B cell (primary cell): ENCODE results near the gene RASGRF2. TPM values are rescaled to one million over a fixed set of nuclear protein-coding genes. Genes with fewer than 3 reads are reported as not detected.

Experiments
- ATAC-seq: fragments of 200-7000 bp; cut with Tn5 transposase; one replicate; pipeline ENCODE4 v1.10.0; 2021; ENCODE audit warnings: low read depth, mild to moderate bottlenecking, moderate number of reproducible peaks, moderate library complexity
- CTCF ChIA-PET: fragments of 350-600 bp; sonication (Branson Sonifier 250); formaldehyde crosslinking; loops from one replicate; lab custom pipeline; 2021; ENCODE audit warnings: antibody characterized with exemption, inconsistent platforms; lab: Charles Lee
- POLR2A ChIA-PET: fragments of 350-600 bp; sonication (Branson Sonifier 250); formaldehyde crosslinking; loops from one replicate; lab custom pipeline; 2021; ENCODE audit warnings: antibody characterized with exemption; lab: Charles Lee
- DNase-seq: peaks from one replicate; pipeline ENCODE4 v3.0.0; 2013
- H2AFZ ChIP-seq: 2 replicates; pipeline ENCODE4 v1.6.1; 2012; ENCODE audit warnings: mild to moderate bottlenecking, low read depth, low read length; ENCODE audit not compliant: insufficient read depth, poor library complexity, severe bottlenecking
- H3K27ac ChIP-seq, 2 donors: 1 replicate in 1 of 2; 2 replicates in 1 of 2; pipeline ENCODE4 v1.5.1; 2012 to 2013; ENCODE audit warnings: low read length in 2 of 2, mild to moderate bottlenecking in 2 of 2, moderate library complexity in 1 of 2
- H3K27me3 ChIP-seq, 4 experiments: fragments of 200-600 bp in 1 of 4; sonication (generic) in 1 of 4; replicated peaks in 1 of 4; 1 replicate in 2 of 4; 2 replicates in 2 of 4; pipeline versions ENCODE4 v1.6.1 to v1.7.0; 2013 to 2016; ENCODE audit warnings: low read length in 3 of 4, mild to moderate bottlenecking in 2 of 4, mixed read lengths in 1 of 4, moderate library complexity in 1 of 4; ENCODE audit not compliant: insufficient read depth in 4 of 4, control insufficient read depth in 3 of 4; ENCODE audit errors: control extremely low read depth in 1 of 4
- H3K36me3 ChIP-seq, 2 experiments: replicated peaks in 1 of 2; 1 replicate in 1 of 2; 2 replicates in 1 of 2; pipeline versions ENCODE4 v1.6.1 to v1.7.1; 2013; ENCODE audit warnings: low read length in 1 of 2; ENCODE audit not compliant: insufficient read depth in 2 of 2, control insufficient read depth in 1 of 2; ENCODE audit errors: control extremely low read depth in 1 of 2, extremely low read depth in 1 of 2
- H3K4me1 ChIP-seq, 2 donors: fragments of 200-600 bp in 1 of 2; sonication (generic) in 1 of 2; 1 replicate in 1 of 2; 2 replicates in 1 of 2; pipeline versions ENCODE4 v1.5.1 to v1.6.1; 2013 to 2017; ENCODE audit warnings: low read length in 2 of 2; ENCODE audit not compliant: control insufficient read depth in 2 of 2, insufficient read depth in 2 of 2
- H3K4me2 ChIP-seq: replicated peaks from 2 replicates; pipeline ENCODE3; 2012; ENCODE audit warnings: mild to moderate bottlenecking, low read depth, low read length; ENCODE audit not compliant: poor library complexity, severe bottlenecking
- H3K4me3 ChIP-seq, 5 experiments: fragments of 200-600 bp in 1 of 5; sonication (generic) in 1 of 5; 1 replicate in 3 of 5; 2 replicates in 2 of 5; pipeline versions ENCODE4 v1.5.1 to v1.7.0; 2011 to 2016; ENCODE audit warnings: low read length in 4 of 5, mild to moderate bottlenecking in 4 of 5, low read depth in 2 of 5, control low read depth in 1 of 5, moderate library complexity in 1 of 5; ENCODE audit not compliant: insufficient read depth in 1 of 5; ENCODE audit errors: control extremely low read depth in 1 of 5, extremely low read depth in 1 of 5
- H3K79me2 ChIP-seq: fragments of 200-600 bp; sonication (generic); one replicate; pipeline ENCODE4 v1.6.0; 2016; ENCODE audit warnings: low read length; ENCODE audit not compliant: control insufficient read depth, insufficient read depth
- H3K9ac ChIP-seq: fragments of 200-600 bp; sonication (generic); 2 replicates; pipeline ENCODE4 v1.6.1; 2017; ENCODE audit warnings: mild to moderate bottlenecking, low read length, moderate library complexity
- H3K9me3 ChIP-seq, 3 donors: one replicate each; pipeline versions ENCODE4 v1.6.1 to v1.7.1; 2013; ENCODE audit warnings: low read length in 2 of 3; ENCODE audit not compliant: control insufficient read depth in 2 of 3, insufficient read depth in 1 of 3; ENCODE audit errors: control extremely low read depth in 1 of 3
- H4K20me1 ChIP-seq: 2 replicates; pipeline ENCODE4 v1.6.0; 2012; ENCODE audit warnings: mild to moderate bottlenecking, low read length; ENCODE audit not compliant: insufficient read depth, control insufficient read depth, poor library complexity, severe bottlenecking
- H3K27ac Mint-ChIP-seq: one replicate; pipeline ENCODE4 v1.8.0; 2021; ENCODE audit warnings: mixed read lengths
- H3K27me3 Mint-ChIP-seq: one replicate; pipeline ENCODE4 v1.8.0; 2021; ENCODE audit warnings: mixed read lengths
- H3K4me1 Mint-ChIP-seq: one replicate; pipeline ENCODE4 v1.8.0; 2021; ENCODE audit warnings: mixed read lengths
- H3K4me3 Mint-ChIP-seq: one replicate; pipeline ENCODE4 v1.8.0; 2021; ENCODE audit warnings: mixed read lengths
- H3K9me3 Mint-ChIP-seq: one replicate; pipeline ENCODE4 v1.8.0; 2022; ENCODE audit warnings: mixed read lengths; ENCODE audit not compliant: insufficient read depth
- EZH2 ChIP-seq: IDR thresholded peaks from 2 replicates; pipeline ENCODE4 v1.6.1; 2012; ENCODE audit warnings: borderline replicate concordance, low read depth, mild to moderate bottlenecking, moderate library complexity, low read length; ENCODE audit not compliant: insufficient read depth, poor library complexity, severe bottlenecking
- intact Hi-C: fragments of 100-400 bp; cut with micrococcal nuclease; formaldehyde crosslinking; loops from one replicate; pipeline ENCODE4 v1.10.0; 2022
- polyA plus RNA-seq: library from polyadenylated mRNA; depleted of rRNA; stranded (reverse); fragments of >200 nt; gene quantifications from 2 replicates; pipeline ENCODE4 v1.2.3, GENCODE V29; 2012
- total RNA-seq, 2 donors: library from RNA; stranded (reverse); fragments of 120-200 nt in 1 of 2; gene quantifications; 1 replicate in 1 of 2; 2 replicates in 1 of 2; pipeline versions ENCODE4 v1.2.3 to v1.2.4, GENCODE V29; 2013 to 2022
- TF ChIP-seq, protein P1 (sequence below): fragments of 200-600 bp; IDR thresholded peaks from one replicate; pipeline ENCODE4 v1.8.0; 2022; ENCODE audit warnings: antibody characterized with exemption, mild to moderate bottlenecking

RASGRF2 gene
- total and polyA plus RNA-seq, 2 donors (not counting 1 experiment from before 2014, with no cell fraction given): 0.04 to 0.37 TPM

DNA sequence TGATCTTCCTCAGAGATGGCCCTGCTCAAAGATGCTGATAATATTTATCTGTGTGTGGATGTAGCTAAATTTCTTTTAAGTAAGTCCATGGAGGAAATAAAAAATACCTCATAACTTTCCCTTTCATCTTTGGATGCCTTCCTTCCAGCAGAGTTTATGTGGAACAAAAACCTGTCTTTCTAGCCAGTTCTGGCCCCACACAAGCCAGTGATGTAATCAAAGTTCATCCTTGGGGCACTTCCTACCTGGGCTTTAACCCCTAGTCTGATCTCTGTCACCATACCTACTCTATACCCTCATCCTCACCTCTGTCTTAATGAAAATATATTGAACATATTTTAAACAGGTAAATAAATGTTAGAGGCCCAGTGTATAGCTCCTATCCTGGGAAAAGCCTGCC lies 39.8 kb upstream of the RASGRF2 start:
- no peaks in the 10 kb centered on the region for H3K36me3 ChIP-seq
- Mint-ChIP-seq H3K27me3 (no peaks in the 10 kb centered on the region), H3K27ac (no peak overlapping the region), H3K4me3 (no peak overlapping the region), H3K9me3 (no peaks in the 10 kb centered on the region), H3K4me1 (no peaks in the 10 kb centered on the region)
- no peak overlapping the region for H3K27ac ChIP-seq
- H3K4me3 ChIP-seq: no peak overlapping the region
- no peaks in the 10 kb centered on the region for H3K4me1 ChIP-seq
- TF ChIP-seq, protein P1, sequence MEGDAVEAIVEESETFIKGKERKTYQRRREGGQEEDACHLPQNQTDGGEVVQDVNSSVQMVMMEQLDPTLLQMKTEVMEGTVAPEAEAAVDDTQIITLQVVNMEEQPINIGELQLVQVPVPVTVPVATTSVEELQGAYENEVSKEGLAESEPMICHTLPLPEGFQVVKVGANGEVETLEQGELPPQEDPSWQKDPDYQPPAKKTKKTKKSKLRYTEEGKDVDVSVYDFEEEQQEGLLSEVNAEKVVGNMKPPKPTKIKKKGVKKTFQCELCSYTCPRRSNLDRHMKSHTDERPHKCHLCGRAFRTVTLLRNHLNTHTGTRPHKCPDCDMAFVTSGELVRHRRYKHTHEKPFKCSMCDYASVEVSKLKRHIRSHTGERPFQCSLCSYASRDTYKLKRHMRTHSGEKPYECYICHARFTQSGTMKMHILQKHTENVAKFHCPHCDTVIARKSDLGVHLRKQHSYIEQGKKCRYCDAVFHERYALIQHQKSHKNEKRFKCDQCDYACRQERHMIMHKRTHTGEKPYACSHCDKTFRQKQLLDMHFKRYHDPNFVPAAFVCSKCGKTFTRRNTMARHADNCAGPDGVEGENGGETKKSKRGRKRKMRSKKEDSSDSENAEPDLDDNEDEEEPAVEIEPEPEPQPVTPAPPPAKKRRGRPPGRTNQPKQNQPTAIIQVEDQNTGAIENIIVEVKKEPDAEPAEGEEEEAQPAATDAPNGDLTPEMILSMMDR: no peak
- no peak for TF ChIP-seq EZH2
- ATAC-seq (no peak), DNase-seq (no peak)
- no peaks in the 10 kb centered on the region for H3K79me2 ChIP-seq
- intact Hi-C loops: no loop called here
- no peak overlapping the region for H2AFZ ChIP-seq
- H3K27me3 ChIP-seq: no peaks in the 10 kb centered on the region
- CTCF ChIA-PET: no interaction called here
- H4K20me1 ChIP-seq: no peaks in the 10 kb centered on the region
- POLR2A ChIA-PET: no interaction called here
- no peak overlapping the region for H3K4me2 ChIP-seq
- no peak overlapping the region for H3K9ac ChIP-seq
- H3K9me3 ChIP-seq: no peaks in the 10 kb centered on the region

DNA sequence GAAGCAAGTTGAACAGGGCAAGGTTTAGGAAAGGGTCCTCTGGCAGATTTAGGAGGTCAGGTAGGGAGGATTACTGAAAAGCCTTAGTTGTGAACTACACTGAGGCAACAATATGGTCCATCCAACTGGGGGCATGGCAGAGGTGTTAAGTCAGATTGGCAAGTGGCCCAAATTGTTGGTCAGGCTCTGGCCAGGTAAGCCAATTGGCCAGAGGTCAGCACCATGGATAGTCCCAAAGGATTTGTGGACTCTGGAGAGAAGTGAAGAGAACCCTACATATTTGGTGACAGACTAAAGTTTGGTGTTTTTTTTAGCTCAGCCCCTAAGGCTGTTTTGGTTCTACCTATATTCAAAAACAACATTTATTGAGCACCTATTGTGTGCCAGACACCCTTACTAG lies 39.1 kb upstream of the RASGRF2 start:
- H3K9me3 Mint-ChIP-seq: no peaks in the 10 kb centered on the region
- H3K4me1 Mint-ChIP-seq: no peaks in the 10 kb centered on the region
- H3K4me3 Mint-ChIP-seq: no peak overlapping the region
- H3K9me3 ChIP-seq: no peaks in the 10 kb centered on the region
- no peaks in the 10 kb centered on the region for H3K27me3 Mint-ChIP-seq
- POLR2A ChIA-PET: no interaction called here
- no peaks in the 10 kb centered on the region for H3K27me3 ChIP-seq
- H4K20me1 ChIP-seq: no peaks in the 10 kb centered on the region
- no peak for DNase-seq
- H3K4me1 ChIP-seq: no peaks in the 10 kb centered on the region
- no peak overlapping the region for H3K4me3 ChIP-seq
- H2AFZ ChIP-seq: no peak overlapping the region
- CTCF ChIA-PET: interaction anchor here (1.0 kb wide), 1 partner anchor 18 kb away, joined by 3 read pairs; no protein-coding TSS in a partner anchor
- no peak overlapping the region for H3K9ac ChIP-seq
- H3K4me2 ChIP-seq: no peak overlapping the region
- no peaks in the 10 kb centered on the region for H3K79me2 ChIP-seq
- no peak overlapping the region for H3K27ac Mint-ChIP-seq
- H3K27ac ChIP-seq: no peak overlapping the region
- no peak for TF ChIP-seq EZH2
- TF ChIP-seq, protein P1: no peak
- intact Hi-C loops: no loop called here
- no peaks in the 10 kb centered on the region for H3K36me3 ChIP-seq
- no peak for ATAC-seq
